Transverse colon (tissue), 4 donors: Measurements from ENCODE around the gene CYP2F1. TPM values are rescaled to one million over a fixed set of nuclear protein-coding genes. Genes with fewer than 3 reads are reported as not detected.
"Not testable (repeated sequence)": the region's sequence is repeated elsewhere in the genome, so short reads cannot be mapped to it uniquely, and the experiment has no call there.

Experiments used
- DNase-seq: peaks from one replicate; pipeline ENCODE4 v3.0.0-alpha.2; 2019
- H3K27ac ChIP-seq, 4 donors: fragments of 200-600 bp; sonication (generic); 2 replicates each; pipeline ENCODE4 v1.5.1; 2016 to 2018; ENCODE audit warnings: inconsistent platforms in 4 of 4
- H3K27me3 ChIP-seq: fragments of 200-600 bp; sonication (generic); 2 replicates; pipeline ENCODE4 v1.5.1; 2017; ENCODE audit warnings: inconsistent platforms
- H3K36me3 ChIP-seq, 4 donors: fragments of 200-600 bp; sonication (generic); 2 replicates each; pipeline ENCODE4 v1.5.1; 2017 to 2019; ENCODE audit warnings: inconsistent platforms in 4 of 4
- H3K4me1 ChIP-seq, 4 donors: fragments of 200-600 bp; sonication (generic); 2 replicates each; pipeline ENCODE4 v1.5.1; 2017 to 2020; ENCODE audit warnings: inconsistent platforms in 4 of 4
- H3K4me3 ChIP-seq, 4 donors: fragments of 200-600 bp; sonication (generic); 1 replicate in 1 of 4; 2 replicates in 3 of 4; pipeline versions ENCODE4 v1.5.1 to v1.6.1; 2017 to 2019; ENCODE audit warnings: inconsistent platforms in 4 of 4
- H3K9me3 ChIP-seq, 2 donors: fragments of 200-600 bp; sonication (generic); 2 replicates each; pipeline ENCODE4 v1.5.1; 2017 to 2019; ENCODE audit warnings: inconsistent platforms in 2 of 2
- EP300 ChIP-seq: sonication (generic); formaldehyde crosslinking; IDR thresholded peaks from one replicate; pipeline ENCODE4 v1.6.1; 2017; ENCODE audit warnings: antibody characterized with exemption, low read depth
- POLR2A ChIP-seq: fragments of 450-650 bp; IDR thresholded peaks from one replicate; pipeline ENCODE4 v1.6.1; 2016; ENCODE audit warnings: antibody characterized with exemption, mild to moderate bottlenecking, moderate library complexity
- POLR2AphosphoS5 ChIP-seq, 3 donors: sonication (generic); formaldehyde crosslinking; IDR thresholded peaks; one replicate each; pipeline ENCODE4 v1.6.1; 2016; ENCODE audit warnings: antibody characterized with exemption in 3 of 3
- WGBS, 2 donors: methylation state at CpG; one replicate each; pipeline ENCODE4 v1.1.5; 2018; ENCODE audit warnings: low coverage in 1 of 2; 5-methylcytosine and 5-hydroxymethylcytosine counted together
- in situ Hi-C, 4 donors: fragments of 200-750 bp; cut with MboI; loops; one replicate each; pipeline versions ENCODE4 v1.15.0 to v1.15.1; 2017; ENCODE audit warnings: low sequenced_read_pairs in 3 of 4, low pct_ligation_motif_present in 1 of 4, low pct_unique_long_range_greater_than_20kb in 1 of 4
- intact Hi-C: fragments of 100-400 bp; cut with DNase I; formaldehyde crosslinking; loops from one replicate; pipeline ENCODE4 v1.15.1; 2023; ENCODE audit warnings: low total_unique reads
- total RNA-seq, 4 donors: library from RNA; depleted of rRNA; stranded (reverse); fragments of >200 nt; gene quantifications; one replicate each; pipeline ENCODE4 v1.1.0, GENCODE V29; 2016
- TF ChIP-seq, protein P1 (sequence below), 5 experiments: fragments of 200-600 bp in 3 of 5; fragments of 450-650 bp in 2 of 5; sonication (generic) in 3 of 5; IDR thresholded peaks; 1 replicate in 2 of 5; 2 replicates in 3 of 5; pipeline ENCODE4 v1.5.1; 2016 to 2017; ENCODE audit warnings: antibody characterized with exemption in 5 of 5, inconsistent platforms in 3 of 5, mild to moderate bottlenecking in 2 of 5, moderate library complexity in 1 of 5

The CYP2F1 gene
- total RNA-seq, 4 donors from 2014 or later, result not detected

DNA sequence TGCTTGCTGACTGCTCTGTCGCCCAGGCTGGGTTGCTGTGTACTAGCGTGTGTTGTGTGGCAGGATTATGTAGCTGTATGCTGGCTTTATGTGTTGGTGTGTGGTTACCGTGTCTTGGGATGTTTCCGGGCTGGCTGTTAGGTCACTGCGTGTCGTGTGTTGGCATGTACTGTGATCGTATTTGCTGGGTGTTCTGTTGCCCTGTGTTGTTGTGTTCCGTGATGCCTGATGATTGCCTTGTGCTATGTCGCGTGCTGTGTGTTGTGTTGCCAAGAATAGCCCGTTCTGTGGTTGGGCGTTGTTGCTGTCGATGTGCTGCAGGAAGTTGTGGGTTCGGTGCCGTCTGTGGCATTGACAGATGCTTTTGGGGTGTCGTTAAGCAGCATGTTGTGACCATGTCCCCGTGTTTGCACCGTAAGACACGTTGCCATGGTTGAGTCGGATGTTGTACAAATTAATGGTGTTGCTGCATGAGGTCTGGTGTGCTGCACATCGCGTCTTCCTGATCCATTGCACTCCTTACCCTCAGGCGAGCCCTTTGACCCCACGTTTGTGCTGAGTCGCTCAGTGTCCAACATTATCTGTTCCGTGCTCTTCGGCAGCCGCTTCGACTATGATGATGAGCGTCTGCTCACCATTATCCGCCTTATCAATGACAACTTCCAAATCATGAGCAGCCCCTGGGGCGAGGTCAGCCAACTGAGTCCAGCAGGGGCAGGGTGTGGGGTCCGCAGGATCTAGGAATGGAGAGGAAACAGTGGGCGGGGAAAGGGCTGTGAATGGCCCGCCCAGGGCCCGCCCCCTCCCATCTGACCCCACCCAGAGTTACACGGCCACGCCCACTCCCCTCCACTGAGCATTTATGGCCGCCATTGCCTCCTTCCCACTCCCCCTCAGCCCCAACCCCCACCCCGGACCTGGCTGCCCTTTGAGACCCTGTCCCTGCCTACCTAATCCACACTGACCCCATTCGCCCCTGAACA is 7.0 kb downstream of the CYP2F1 start:
- H3K4me3 ChIP-seq, H3K4me1 ChIP-seq, H3K27me3 ChIP-seq, in situ Hi-C loops, H3K27ac ChIP-seq, H3K9me3 ChIP-seq, H3K36me3 ChIP-seq, intact Hi-C loops: not testable (repeated sequence)
- WGBS, 2 donors, result 74 to 83% methylated on average over 7 to 35 of the region's 41 CpGs
- peak; percentile 23 for TF ChIP-seq POLR2A
- peak; percentile 38 for DNase-seq

DNA sequence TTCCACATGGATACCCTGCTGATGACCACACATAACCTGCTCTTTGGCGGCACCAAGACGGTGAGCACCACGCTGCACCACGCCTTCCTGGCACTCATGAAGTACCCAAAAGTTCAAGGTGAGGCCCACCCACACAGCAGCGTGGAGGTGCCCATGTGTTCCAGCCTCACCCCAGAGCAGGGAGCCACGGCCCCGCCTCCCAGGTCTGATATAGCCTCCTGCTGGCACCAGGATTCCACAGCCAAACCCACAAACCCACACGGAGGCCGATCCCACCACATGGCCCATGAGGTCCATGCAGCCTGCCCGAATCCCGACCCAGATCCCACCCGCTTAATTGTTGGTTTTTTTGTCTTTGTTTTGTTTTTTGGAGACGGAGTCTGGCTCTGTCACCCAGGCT is 8.6 kb downstream of the CYP2F1 start:
- H3K4me1 ChIP-seq, result peaks cover 0 to 10% (median 5%) of the 10 kb centered on the region in 4 donors
- DNase-seq, H3K27me3 ChIP-seq, H3K36me3 ChIP-seq, H3K9me3 ChIP-seq, H3K4me3 ChIP-seq, H3K27ac ChIP-seq, in situ Hi-C loops, intact Hi-C loops: not testable (repeated sequence)
- WGBS, 2 donors, result 89 to 93% methylated on average over 6 to 13 of the region's 13 CpGs

DNA sequence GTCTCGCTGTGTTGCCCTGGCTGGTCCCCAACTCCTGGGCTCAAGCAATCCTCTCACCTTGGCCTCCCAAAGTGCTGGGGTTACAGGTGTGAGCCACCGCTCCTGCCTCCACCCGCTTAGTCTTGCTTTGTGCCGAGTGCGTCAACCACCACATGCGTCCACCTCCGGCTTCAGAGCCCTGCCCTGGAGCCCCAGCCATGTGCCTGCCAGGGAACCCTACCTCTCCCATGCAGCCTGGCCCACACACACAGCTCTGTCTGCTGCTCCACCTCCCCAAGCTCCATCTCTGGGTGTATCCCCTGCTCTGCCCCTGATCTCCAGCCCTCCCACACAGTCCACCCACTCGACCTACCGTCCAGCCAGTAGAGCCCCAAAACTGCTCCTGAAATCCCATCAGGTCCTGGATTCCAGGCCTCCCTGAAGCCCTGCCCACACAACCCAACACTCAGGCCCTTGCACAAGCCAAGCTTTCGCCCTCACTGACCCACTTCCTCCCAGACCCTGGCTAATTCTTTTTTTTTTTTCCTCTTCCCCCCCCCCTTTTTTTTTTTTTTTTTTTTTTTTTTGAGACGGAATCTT is 9.6 kb downstream of the CYP2F1 start:
- Histone ChIP-seq H3K4me1 (peaks cover 0 to 18% (median 7%) of the 10 kb centered on the region in 4 donors), H3K27ac (no peak overlapping the region), H3K4me3 (no peak overlapping the region), H3K27me3 (no peaks in the 10 kb centered on the region), H3K36me3 (no peaks in the 10 kb centered on the region), H3K9me3 (no peaks in the 10 kb centered on the region)
- intact Hi-C loops (no loop called here), in situ Hi-C loops (no loop called here)
- no peak for DNase-seq
- WGBS, 2 donors, result 91 to 100% methylated on average over 1 to 11 of the region's 11 CpGs
- TF ChIP-seq, protein P1, sequence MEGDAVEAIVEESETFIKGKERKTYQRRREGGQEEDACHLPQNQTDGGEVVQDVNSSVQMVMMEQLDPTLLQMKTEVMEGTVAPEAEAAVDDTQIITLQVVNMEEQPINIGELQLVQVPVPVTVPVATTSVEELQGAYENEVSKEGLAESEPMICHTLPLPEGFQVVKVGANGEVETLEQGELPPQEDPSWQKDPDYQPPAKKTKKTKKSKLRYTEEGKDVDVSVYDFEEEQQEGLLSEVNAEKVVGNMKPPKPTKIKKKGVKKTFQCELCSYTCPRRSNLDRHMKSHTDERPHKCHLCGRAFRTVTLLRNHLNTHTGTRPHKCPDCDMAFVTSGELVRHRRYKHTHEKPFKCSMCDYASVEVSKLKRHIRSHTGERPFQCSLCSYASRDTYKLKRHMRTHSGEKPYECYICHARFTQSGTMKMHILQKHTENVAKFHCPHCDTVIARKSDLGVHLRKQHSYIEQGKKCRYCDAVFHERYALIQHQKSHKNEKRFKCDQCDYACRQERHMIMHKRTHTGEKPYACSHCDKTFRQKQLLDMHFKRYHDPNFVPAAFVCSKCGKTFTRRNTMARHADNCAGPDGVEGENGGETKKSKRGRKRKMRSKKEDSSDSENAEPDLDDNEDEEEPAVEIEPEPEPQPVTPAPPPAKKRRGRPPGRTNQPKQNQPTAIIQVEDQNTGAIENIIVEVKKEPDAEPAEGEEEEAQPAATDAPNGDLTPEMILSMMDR (IDR thresholded peaks at IDR 0.05), result no peak
- TF ChIP-seq POLR2A (no peak), EP300 (no peak), POLR2AphosphoS5 (IDR thresholded peaks at IDR 0.05) (no peak)

DNA sequence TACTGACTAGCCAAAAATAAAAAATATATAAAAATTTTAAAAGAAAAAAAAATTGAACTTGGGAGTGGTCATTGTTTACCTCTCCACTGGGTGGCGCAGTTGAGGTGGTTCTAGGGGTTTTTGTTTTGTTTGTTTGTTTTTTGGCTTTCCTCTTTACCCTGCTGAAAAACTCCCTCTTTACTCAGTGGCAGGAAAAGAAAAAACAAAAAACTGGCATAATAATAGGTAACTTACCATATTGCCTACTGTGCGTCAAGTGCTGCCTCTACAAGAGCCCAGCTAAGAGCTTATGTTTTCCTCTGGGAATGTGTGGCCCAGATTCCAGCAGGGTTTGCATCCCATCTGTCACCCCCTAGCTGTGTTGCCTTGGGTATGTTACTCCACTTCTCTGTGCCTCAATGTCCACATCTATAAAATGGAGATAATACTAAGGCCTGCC is 12.6 kb downstream of the CYP2F1 start:
- H3K27me3 ChIP-seq, H3K9me3 ChIP-seq, H3K4me3 ChIP-seq, H3K27ac ChIP-seq, intact Hi-C loops, H3K36me3 ChIP-seq: not testable (repeated sequence)
- TF ChIP-seq, protein P1 (IDR thresholded peaks at IDR 0.05), result peak; percentile 65 to 81 (median 70)
- peak; percentile 23 for DNase-seq
- 50 to 51% methylated on average over 2 of the region's 2 CpGs for WGBS, 2 donors
- H3K4me1 ChIP-seq, result peaks cover 0 to 18% (median 7%) of the 10 kb centered on the region in 4 donors
- in situ Hi-C loops, result loop anchor here in 1 of 4 donors (25.0 kb wide), 1 partner anchor 464 kb away; no protein-coding TSS in a partner anchor

DNA sequence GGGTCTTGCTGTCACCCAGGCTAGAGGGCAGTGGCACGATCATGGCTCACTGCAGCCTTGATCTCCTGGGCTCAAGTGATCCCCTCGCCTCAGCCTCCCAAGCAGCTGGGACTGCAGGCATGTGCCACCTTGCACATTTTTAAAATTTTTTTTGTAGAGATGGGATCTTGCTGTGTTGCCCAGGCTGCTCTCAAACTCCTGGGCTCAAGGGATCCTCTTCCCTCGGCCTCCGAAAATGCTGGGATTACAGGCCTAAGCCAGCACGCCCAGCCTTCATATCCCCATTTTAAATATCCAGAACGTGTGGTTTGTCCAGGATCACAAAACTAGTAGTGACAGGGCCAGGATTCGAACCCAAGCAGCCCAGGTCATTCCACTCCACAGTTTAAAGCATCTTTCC is 13.1 kb downstream of the CYP2F1 start:
- H3K4me3 ChIP-seq, H3K36me3 ChIP-seq, H3K9me3 ChIP-seq, DNase-seq, H3K27me3 ChIP-seq, intact Hi-C loops: not testable (repeated sequence)
- peak overlapping the region in 3 of 4 donors; percentile 13 to 36 (median 22) for H3K27ac ChIP-seq
- H3K4me1 ChIP-seq, result peaks cover 0 to 18% (median 7%) of the 10 kb centered on the region in 4 donors
- WGBS, 2 donors, result 73 to 93% methylated on average over 3 to 7 of the region's 7 CpGs
- in situ Hi-C loops, result loop anchor here in 1 of 4 donors (25.0 kb wide), 1 partner anchor 465 kb away; no protein-coding TSS in a partner anchor
